Measurements from ENCODE around the gene DBNDD1.

- TF ChIP-seq, protein P1, sequence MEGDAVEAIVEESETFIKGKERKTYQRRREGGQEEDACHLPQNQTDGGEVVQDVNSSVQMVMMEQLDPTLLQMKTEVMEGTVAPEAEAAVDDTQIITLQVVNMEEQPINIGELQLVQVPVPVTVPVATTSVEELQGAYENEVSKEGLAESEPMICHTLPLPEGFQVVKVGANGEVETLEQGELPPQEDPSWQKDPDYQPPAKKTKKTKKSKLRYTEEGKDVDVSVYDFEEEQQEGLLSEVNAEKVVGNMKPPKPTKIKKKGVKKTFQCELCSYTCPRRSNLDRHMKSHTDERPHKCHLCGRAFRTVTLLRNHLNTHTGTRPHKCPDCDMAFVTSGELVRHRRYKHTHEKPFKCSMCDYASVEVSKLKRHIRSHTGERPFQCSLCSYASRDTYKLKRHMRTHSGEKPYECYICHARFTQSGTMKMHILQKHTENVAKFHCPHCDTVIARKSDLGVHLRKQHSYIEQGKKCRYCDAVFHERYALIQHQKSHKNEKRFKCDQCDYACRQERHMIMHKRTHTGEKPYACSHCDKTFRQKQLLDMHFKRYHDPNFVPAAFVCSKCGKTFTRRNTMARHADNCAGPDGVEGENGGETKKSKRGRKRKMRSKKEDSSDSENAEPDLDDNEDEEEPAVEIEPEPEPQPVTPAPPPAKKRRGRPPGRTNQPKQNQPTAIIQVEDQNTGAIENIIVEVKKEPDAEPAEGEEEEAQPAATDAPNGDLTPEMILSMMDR (conservative IDR thresholded peaks at IDR 0.05; ENCODE audit: low read depth, low read length) = no peak
- no peak for TF ChIP-seq EZH2 (IDR thresholded peaks at IDR 0.05; ENCODE audit: borderline replicate concordance, low read depth, low read length, poor library complexity, severe bottlenecking)
These were observed 3.5 kb downstream of the DBNDD1 start for GRCh38 chr16:90015586-90016338.
